Anterior cingulate cortex (tissue), 58 donors: ENCODE measurements around the gene RAB42.
A peak's percentile ranks its signal among the peaks of the same experiment; 100 is the strongest.

ENCODE experiments used
- DNase-seq, 58 donors: peaks; one replicate each; lab custom pipeline; 2025; lab: John Stamatoyannopoulos, UW

The RAB42 gene

DNA sequence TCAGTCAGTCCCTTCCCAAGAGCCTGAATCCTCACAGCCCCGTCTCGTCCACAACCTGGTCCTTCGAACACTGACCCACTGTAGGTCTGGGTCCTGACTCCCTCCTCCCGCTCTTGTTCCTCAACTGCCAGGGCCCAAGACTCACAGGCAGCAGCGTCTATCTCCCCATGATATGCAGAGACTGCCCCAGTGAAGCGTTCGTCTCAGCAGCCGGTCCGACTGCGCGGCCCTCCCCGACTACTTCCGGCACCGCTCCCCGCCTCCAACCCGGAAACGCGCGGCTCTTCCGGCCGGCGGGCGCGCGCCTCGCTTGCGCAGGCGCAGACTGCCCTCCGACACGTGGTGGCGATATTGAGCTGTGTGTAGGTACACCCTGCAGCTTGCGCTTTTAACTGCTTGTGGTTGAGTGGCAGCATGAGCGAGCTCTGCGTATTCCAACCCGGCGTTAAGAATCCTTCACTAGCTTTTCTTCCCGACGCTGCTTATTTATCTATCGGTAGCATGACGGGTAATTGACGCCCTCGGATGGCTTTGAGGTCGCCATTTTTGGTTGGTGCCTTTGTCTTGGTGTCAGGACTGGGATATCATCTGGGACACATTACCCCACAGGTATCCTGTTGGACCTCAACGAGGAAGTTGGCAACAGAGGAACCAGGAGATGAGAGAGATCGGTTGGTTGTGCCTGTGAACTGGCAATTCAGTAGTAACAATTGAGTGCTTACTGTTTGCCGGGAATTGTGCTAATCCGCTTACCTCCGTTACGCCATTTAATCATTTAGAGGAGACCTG lies 51.0 kb downstream of the RAB42 start, which contains the start of gene TAF12:
TSS of gene TAF12 (minus strand) at position 221 of the 789 bp plus-strand sequence. CDS start 20,986 bp downstream, outside the sequence.
- DNase-seq, result peak; percentile 50 to 94 (median 89)

DNA sequence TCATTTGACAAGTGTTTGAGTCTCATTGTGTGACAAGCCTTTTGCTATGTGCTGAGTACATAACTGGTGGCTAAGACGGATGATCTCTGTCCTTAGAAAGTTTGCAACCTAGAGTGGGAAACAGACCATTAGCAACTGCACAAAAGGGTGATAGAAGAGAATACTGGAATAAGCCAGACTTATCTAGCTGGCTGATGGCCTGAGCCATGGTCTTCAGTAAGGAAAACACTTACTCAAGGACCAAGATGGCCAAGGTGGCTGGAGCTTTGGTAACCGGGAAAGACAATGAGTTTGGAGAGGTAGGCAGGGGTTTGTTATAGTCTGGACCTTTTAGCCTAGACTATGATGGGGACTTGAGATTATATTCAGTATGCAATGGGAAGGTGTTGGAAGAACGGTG lies 52.4 kb downstream of the RAB42 start:
- DNase-seq, result no peak
